Sciatic nerve (tissue), 2 donors: ENCODE data around the gene GPR160. TPM values are rescaled to one million over a fixed set of nuclear protein-coding genes. Genes with fewer than 3 reads are reported as not detected.
A peak's percentile ranks its signal among the peaks of the same experiment; 100 is the strongest.

Source experiments
- ATAC-seq: fragments of 200-7000 bp; cut with Tn5 transposase; one replicate; pipeline ENCODE4 v1.9.1; 2020; ENCODE audit warnings: mild to moderate bottlenecking, moderate library complexity
- DNase-seq: peaks from one replicate; pipeline ENCODE4 v3.0.0-alpha.2; 2020; ENCODE audit warnings: low spot score
- intact Hi-C: fragments of 100-400 bp; cut with DNase I; formaldehyde crosslinking; loops from one replicate; pipeline ENCODE4 v1.14.2; 2022
- total RNA-seq: library from RNA; stranded (reverse); fragmentation: NEBNext Ultra II Directional; extraction: Animal tissue kit (Norgen Biotek cat#: 25700); gene quantifications from one replicate; pipeline ENCODE4 v1.2.1, GENCODE V29; 2021
- donor health status: DM: no; HTN: no; CAD: no.
- donor health status: DM: no; HTN: no; CAD: no.

Gene GPR160
- total RNA-seq, 1 donor from 2014 or later: 5.4 TPM

DNA sequence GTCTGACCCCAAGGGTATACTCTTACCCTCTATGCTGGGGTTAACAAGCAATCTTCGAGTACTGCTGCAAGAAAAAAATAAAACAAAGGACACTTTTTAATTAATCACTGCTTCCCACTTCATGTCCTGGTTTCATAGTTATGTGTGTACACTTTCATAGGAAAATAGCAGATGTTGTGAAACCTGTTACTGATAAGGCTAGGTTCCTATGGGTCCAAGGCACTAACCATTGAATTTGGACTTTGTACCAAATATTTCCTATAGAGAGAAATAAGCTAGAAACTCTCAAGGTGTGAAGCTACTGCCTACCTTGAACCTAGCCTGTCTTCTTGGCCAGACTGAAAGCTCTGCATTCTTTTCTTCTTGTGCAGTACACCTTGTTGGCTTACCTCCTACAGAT lies 14.6 kb upstream of the GPR160 start:
- no peak for ATAC-seq
- intact Hi-C loops: no loop called here
- DNase-seq: no peak

DNA sequence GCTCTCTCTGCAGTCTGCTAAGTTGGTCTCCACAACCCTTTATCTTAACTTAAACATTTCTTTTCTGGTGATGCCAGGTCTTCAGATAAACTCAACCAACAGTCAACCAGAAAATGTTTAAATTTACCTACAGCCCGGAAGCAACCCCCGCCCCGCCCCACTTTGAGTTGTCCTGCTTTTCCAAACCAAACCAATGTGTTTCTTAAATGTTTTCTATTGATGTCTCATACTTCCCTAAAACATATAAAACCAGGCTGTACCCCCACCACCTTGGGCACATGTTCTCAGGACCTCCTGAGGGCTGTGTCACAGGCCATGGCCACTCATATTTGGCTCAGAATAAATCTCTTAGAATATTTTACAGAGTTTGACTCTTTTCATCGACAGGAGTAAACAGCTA lies 13.2 kb upstream of the GPR160 start:
- no peak for ATAC-seq
- intact Hi-C loops: no loop called here
- DNase-seq: no peak

GRCh38 chr3:170027233-170028102 lies 10.3 kb upstream of the GPR160 start:
- DNase-seq (no peak), ATAC-seq (no peak)
- intact Hi-C loops: no loop called here

DNA sequence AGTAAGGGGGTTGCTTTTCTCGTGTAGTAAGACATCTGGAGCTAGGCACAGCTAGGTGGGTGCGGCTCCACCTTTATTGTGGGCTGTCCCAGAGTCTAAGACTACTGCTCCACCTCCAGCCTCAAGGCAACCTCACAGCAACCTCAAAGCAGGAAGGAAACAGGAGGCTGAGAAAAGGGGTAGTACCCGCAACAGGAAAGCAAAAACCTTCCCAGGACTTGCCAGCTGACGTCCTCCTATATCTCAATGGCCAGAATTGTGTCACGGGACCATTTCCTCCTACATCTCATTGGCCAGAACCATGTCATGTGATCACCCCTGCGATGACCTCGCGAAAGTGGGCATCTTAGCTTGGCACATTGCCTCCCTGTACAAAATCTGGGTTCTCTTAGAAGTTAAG lies 4.3 kb upstream of the GPR160 start:
- no peak for ATAC-seq
- no peak for DNase-seq
- intact Hi-C loops: no loop called here

DNA sequence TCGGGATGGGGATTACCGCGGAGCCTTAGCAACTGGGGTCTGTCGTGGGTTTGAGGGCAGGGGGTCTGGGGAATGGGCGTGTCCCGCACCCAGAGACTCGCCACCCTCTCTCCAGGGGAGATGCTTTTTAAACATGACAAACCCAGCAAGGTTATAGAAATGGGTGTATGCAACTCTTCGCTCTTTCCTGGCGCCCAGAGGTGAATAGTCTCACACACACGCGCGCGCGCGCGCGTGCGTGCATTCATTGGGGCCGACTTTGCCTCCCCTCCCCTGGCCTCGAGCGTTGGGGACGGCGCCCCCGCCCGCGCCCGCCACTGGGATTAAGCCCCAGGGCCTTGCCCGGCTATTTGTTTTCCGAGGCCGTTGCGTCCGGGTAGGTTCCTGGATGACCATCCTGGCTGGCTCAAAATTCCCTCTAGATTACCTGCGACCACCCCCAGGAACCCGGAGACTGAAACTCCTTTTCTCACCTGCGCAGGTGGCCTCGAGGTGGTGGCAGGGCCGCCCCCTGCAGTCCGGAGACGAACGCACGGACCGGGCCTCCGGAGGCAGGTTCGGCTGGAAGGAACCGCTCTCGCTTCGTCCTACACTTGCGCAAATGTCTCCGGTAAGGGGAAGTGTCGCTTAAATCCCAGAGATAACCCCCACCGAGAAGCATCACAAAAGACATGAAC lies 777 bp downstream of the GPR160 start:
- ATAC-seq: no peak
- no peak for DNase-seq
- intact Hi-C loops: loop anchor here (5.0 kb wide), 1 partner anchor 1389 kb away; no protein-coding TSS in a partner anchor

GRCh38 chr3:170040418-170040817 lies 2.6 kb downstream of the GPR160 start:
- ATAC-seq: no peak
- no peak for DNase-seq
- intact Hi-C loops: no loop called here

DNA sequence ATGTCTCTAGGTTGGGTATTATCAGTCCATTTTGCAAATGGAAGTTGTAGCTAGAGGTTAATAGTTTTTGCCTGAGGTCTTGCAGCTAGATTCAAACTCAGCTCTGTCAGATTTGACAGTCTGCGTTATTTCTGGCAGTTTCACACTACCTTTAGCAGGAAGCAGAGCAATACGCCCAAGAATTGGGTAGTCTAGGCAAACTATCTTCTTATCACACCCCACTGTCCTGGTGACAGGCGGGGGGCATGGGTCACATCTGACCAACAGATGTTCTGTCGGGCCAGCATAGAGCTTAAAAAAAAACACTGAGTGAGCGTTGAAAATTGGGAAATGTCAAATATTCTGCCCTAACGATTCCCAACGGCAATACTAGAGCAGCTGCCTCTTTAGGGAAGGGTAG lies 5.7 kb downstream of the GPR160 start:
- intact Hi-C loops: no loop called here
- DNase-seq (no peak), ATAC-seq (no peak)

DNA sequence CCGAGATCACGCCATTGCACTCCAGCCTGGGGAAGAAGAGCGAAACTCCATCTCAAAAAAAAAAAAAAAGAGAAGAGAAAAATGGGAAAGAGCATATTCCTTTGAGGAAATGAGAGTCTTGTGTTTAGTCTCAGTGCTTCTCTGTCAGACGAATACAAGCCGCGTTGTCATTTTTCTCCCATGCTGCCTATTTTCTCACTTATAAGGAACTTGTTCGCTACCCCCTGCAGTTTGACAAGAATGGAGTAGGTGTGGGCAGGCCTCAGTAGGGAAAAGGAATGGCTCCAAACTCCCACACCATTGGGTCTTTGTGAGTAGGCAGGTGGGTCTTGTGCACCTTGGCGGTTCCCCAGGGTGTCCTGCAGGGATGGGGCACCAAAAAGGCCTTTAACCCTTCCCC lies 6.5 kb downstream of the GPR160 start:
- DNase-seq (no peak), ATAC-seq (peak; percentile 31)
- intact Hi-C loops: no loop called here

- intact Hi-C loops: no loop called here
- DNase-seq: no peak
- ATAC-seq: peak; percentile 49
These were observed 7.0 kb downstream of the GPR160 start for GRCh38 chr3:170044795-170045244.

DNA sequence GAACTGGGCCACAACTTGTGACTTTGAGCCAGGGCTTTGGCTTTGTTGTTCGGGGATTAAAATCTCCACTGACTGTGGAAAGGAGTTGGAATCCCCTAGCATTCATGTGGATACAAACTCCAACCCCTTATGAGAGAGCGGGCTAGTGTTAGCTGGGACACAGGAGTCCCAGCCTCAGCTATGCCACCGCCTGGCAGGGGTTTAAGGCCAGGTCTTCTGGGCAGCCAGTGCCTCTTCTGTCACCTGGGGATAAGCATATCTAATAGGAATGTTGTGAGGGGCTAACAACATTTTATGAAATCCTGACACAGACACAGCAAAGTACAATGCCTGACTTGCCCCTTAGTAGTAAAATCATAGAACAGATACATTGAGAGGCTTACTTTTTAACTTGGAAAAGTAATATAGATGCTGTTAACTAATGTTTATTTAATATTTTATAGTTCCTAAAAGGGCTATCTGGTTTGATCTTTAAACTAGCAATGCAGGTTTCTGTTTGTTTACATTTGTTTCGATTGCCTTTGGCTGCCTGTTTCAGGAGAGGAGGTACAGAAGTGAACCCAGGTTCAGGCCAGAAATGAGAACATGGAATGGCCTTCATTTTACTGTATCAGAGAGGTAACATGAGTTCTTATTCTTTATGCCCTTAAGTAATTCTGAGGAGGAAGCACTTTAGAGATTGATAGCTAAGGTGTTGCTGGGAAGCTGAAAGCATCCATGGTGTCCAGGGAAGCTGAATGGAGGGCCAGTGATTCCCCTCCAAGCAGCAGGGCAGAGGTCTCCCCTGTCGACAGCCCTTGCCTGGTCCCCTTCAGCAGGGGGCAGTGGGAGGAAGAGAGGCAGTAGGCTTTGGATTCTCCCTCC lies 8.7 kb downstream of the GPR160 start:
- intact Hi-C loops: no loop called here
- no peak for DNase-seq
- ATAC-seq: no peak

- intact Hi-C loops: no loop called here
- ATAC-seq (no peak), DNase-seq (no peak)
These were observed 9.3 kb downstream of the GPR160 start for GRCh38 chr3:170047133-170047404.

DNA sequence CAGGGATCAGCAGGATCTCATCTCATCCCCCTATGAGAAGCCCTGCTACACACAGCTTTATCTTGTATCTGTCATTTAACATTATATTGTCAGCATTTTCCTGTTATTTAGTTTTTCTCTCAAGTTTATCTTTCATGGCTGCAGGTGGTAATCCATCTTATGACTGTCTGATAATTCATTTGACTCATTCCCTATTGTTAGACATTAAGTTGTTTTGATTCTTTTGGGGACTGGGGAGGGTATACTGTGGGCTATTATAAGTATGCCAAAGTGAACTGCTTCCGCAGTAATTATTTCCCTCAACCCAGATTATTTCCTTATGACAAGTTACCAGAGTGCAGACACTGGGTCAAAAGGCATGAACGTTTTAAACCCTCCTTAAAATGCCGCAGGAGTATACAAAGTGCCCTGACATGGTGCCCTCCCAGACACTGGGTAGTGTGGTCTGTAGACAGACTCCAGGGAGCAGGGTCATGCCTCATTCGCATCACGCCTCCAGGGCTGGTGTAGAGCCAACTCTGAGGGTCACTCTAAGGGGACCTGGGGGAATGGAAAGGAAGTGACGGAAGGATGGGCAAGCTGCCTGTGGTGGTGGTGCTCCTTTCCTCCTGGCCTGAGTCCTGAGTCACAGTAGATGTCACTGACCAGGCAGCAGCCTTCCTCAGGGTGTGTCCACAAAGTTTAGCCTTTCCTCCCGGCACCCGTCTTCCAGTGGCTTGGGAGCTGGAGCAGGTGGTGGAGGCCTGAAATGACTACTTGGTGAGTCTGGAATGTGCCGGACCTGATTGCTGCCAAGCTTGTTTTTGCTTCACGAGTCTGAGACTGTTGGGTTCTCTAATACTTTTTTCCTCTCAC lies 11.6 kb downstream of the GPR160 start:
- ATAC-seq (peak; percentile 10), DNase-seq (no peak)
- intact Hi-C loops: no loop called here

DNA sequence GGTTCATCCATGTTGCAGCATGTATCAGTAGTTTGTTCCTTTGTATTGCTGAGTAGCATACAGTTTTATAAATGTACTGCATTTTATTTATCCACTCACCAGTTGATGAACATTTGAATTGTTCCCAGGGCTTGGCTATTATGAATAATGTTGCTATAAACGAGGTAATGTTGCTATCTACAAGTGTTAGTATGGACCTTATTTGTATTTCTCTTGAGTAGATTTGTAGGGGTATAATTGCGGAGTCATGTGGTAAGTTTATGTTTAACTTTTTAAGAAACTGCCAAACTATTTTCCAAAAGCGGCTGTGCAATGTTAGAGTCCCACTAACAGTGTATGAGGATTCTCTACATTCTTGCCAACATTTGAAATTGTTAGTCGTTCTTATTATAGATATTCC lies 13.0 kb downstream of the GPR160 start:
- ATAC-seq: no peak
- intact Hi-C loops: no loop called here
- no peak for DNase-seq

DNA sequence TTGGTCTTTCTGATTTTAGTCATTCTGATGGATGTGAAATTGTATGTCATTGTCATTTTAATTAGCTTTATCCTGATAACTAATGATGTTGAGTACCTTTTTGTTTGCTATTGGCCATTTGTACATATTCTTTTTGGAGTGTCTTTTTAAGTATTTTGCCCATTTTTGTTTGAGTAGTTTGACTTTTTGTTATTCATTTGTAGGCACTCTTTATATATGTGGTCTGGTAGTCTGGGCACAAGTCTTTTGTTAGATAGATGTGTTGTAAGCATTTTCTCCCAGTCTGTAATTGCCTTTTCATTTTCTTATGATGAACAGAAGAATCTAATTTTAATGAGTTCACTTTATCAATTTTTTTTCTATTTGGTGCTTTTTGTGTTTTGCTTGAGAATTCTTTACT lies 14.6 kb downstream of the GPR160 start:
- ATAC-seq (no peak), DNase-seq (no peak)
- intact Hi-C loops: no loop called here

- ATAC-seq (no peak), DNase-seq (no peak)
- intact Hi-C loops: no loop called here
These were observed 16.4 kb downstream of the GPR160 start for GRCh38 chr3:170054204-170054603.

GRCh38 chr3:170055209-170055608 lies 17.4 kb downstream of the GPR160 start:
- ATAC-seq (no peak), DNase-seq (no peak)
- intact Hi-C loops: no loop called here

- intact Hi-C loops: no loop called here
- ATAC-seq: no peak
- DNase-seq: no peak
These were observed 19.1 kb downstream of the GPR160 start for GRCh38 chr3:170056710-170057454.

GRCh38 chr3:170057550-170057949 lies 19.8 kb downstream of the GPR160 start:
- no peak for DNase-seq
- intact Hi-C loops: no loop called here
- no peak for ATAC-seq
